Ammon's horn (tissue), 1 donor: Measurements from ENCODE around the gene RPL27.
"Not testable (repeated sequence)": the region's sequence is repeated elsewhere in the genome, so short reads cannot be mapped to it uniquely, and the experiment has no call there.

Experiments used
- DNase-seq: peaks from one replicate; pipeline ENCODE4 v3.0.0-alpha.2; 2016; ENCODE audit warnings: low spot score

Gene RPL27

GRCh38 chr17:42993913-42994312 lies 4.3 kb upstream of the RPL27 start:
- DNase-seq = not testable (repeated sequence)

- no peak for DNase-seq
Observed at GRCh38 chr17:42997390-42997983, 732 bp upstream of the RPL27 start.

- no peak for DNase-seq
Observed at GRCh38 chr17:42999003-42999525, 845 bp downstream of the RPL27 start.

GRCh38 chr17:43000894-43001293 lies 2.7 kb downstream of the RPL27 start:
- DNase-seq = not testable (repeated sequence)

GRCh38 chr17:43003542-43004172 lies 5.4 kb downstream of the RPL27 start:
- DNase-seq = no peak

GRCh38 chr17:43006639-43007551 lies 8.7 kb downstream of the RPL27 start, which contains the start of gene IFI35:
Gene IFI35 (plus strand): TSS chr17:43006784. CDS start chr17:43006948, 164 bp downstream.
- peak; percentile 86 for DNase-seq

- DNase-seq = no peak
Observed at GRCh38 chr17:43010667-43011308, 12.6 kb downstream of the RPL27 start.

- no peak for DNase-seq
Observed at GRCh38 chr17:43011728-43012472, 13.7 kb downstream of the RPL27 start.

GRCh38 chr17:43013296-43013695 lies 15.1 kb downstream of the RPL27 start:
- no peak for DNase-seq

- DNase-seq = no peak
Observed at GRCh38 chr17:43014020-43014648, 15.9 kb downstream of the RPL27 start.

GRCh38 chr17:43014649-43015542 lies 16.7 kb downstream of the RPL27 start:
- no peak for DNase-seq

- no peak for DNase-seq
Observed at GRCh38 chr17:43015579-43015978, 17.4 kb downstream of the RPL27 start.

GRCh38 chr17:43016216-43016615 lies 18.0 kb downstream of the RPL27 start:
- no peak for DNase-seq

- DNase-seq = peak; percentile 54
Observed at GRCh38 chr17:43018008-43018853, 20.0 kb downstream of the RPL27 start.

- no peak for DNase-seq
Observed at GRCh38 chr17:43018932-43019331, 20.7 kb downstream of the RPL27 start.

- no peak for DNase-seq
Observed at GRCh38 chr17:43019418-43019817, 21.2 kb downstream of the RPL27 start.

- DNase-seq = no peak
Observed at GRCh38 chr17:43020030-43020621, 21.9 kb downstream of the RPL27 start.
